ENCODE measurements around the gene PHYHIPL. TPM values are rescaled to one million over a fixed set of nuclear protein-coding genes. Genes with fewer than 3 reads are reported as not detected.

The PHYHIPL gene
- total and polyA plus RNA-seq, 11 donors = 0.03 to 0.08 TPM; not detected in 9

DNA sequence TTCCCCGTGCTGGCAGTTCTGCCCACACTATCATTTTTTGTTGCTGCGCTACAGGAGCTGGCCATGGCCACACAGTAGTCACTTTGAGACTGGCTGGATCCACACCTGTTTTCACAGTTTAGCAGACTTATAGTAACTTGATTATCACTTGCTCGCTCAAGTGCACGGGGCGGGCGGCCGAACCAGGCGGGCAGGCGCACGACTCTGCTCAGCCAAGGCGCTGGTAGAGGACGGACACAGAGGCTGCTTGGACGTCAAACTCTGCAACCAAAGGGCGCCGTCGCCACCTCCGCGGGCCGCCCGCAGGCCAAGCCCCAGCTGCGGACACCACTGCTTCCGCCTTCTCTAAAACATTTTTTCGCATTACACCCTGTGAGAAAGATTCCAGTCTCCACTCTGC lies 38.4 kb upstream of the PHYHIPL start:
- ATAC-seq (no peak), DNase-seq (peak in 1 of 5 donors; percentile 51)
- intact Hi-C loops (cut with DNase I) = no loop called here

DNA sequence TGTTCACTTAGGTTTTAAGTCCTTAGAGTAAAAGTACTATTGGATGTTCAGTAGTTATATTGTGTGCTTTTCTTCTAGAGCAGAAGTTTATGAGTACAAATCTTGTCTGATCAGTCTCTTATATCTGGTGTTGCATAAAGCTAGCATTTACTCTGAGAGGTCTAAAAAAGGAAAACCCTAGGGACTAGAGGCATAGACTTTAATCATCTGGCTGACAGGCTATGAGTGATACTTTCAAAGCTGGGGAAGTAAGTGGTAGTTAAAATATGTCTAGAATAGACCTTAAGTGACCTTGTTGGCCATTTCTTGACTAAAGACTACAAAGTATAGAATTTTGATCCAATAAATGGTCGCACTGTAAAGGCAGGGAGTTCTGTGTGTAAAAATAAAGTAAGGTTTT lies 32.9 kb upstream of the PHYHIPL start:
- no peak for ATAC-seq
- Histone ChIP-seq H3K4me3 (no peak overlapping the region), H3K36me3 (no peaks in the 10 kb centered on the region), H3K4me1 (no peaks in the 10 kb centered on the region), H3K27ac (no peak overlapping the region), H3K9me3 (peaks cover 0 to 4% (median 0%) of the 10 kb centered on the region in 12 donors), H3K27me3 (peaks cover 0 to 3% (median 0%) of the 10 kb centered on the region in 9 donors)
- DNase-seq = no peak
- intact Hi-C loops (cut with DNase I) = no loop called here
- 64 to 73% (median 70%) methylated on average over 1 of the region's 1 CpG for WGBS, 4 donors
- TF ChIP-seq, protein P1, sequence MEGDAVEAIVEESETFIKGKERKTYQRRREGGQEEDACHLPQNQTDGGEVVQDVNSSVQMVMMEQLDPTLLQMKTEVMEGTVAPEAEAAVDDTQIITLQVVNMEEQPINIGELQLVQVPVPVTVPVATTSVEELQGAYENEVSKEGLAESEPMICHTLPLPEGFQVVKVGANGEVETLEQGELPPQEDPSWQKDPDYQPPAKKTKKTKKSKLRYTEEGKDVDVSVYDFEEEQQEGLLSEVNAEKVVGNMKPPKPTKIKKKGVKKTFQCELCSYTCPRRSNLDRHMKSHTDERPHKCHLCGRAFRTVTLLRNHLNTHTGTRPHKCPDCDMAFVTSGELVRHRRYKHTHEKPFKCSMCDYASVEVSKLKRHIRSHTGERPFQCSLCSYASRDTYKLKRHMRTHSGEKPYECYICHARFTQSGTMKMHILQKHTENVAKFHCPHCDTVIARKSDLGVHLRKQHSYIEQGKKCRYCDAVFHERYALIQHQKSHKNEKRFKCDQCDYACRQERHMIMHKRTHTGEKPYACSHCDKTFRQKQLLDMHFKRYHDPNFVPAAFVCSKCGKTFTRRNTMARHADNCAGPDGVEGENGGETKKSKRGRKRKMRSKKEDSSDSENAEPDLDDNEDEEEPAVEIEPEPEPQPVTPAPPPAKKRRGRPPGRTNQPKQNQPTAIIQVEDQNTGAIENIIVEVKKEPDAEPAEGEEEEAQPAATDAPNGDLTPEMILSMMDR (IDR thresholded peaks at IDR 0.05) = no peak
- no peak for TF ChIP-seq POLR2A (IDR thresholded peaks at IDR 0.05)

More for the DNA sequence above, 38.4 kb upstream of the PHYHIPL start:
- Histone ChIP-seq H3K9me3 (no peaks in the 10 kb centered on the region), H3K4me3 (no peak overlapping the region), H3K36me3 (no peaks in the 10 kb centered on the region), H3K4me1 (peaks cover 0 to 14% (median 0%) of the 10 kb centered on the region in 12 donors), H3K27me3 (peaks cover 0 to 3% (median 0%) of the 10 kb centered on the region in 9 donors), H3K27ac (no peak overlapping the region)
- 89 to 96% (median 92%) methylated on average over 23 of the region's 23 CpGs for WGBS, 4 donors
- TF ChIP-seq, protein P1 (IDR thresholded peaks at IDR 0.05) = no peak
- no peak for TF ChIP-seq POLR2A (IDR thresholded peaks at IDR 0.05)

DNA sequence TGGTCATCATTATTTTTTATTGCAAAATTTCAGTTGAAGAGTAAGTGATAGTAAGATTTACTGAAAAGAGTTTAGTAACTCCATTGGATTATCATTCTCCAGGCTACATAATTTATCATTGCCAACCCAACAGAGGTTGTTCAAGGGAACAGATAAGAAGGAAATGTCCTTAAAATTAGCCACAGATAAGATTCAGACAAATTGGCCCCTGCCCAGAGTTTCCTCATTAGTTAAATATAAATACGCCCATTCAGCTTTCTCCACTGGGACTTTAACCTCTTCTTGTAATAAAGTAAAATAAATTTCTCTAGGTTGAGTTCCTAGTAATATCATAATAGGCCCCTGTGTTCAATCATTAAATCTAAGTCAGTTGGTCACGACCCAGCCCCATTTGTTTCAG lies 27.7 kb upstream of the PHYHIPL start:
- intact Hi-C loops (cut with DNase I) = no loop called here
- ATAC-seq (no peak), DNase-seq (no peak)
- TF ChIP-seq, protein P1 (IDR thresholded peaks at IDR 0.05) = no peak
- no peak for TF ChIP-seq POLR2A (IDR thresholded peaks at IDR 0.05)
- Histone ChIP-seq H3K4me3 (no peak overlapping the region), H3K27ac (no peak overlapping the region), H3K4me1 (no peaks in the 10 kb centered on the region), H3K36me3 (no peaks in the 10 kb centered on the region), H3K27me3 (no peaks in the 10 kb centered on the region), H3K9me3 (peaks cover 0 to 4% (median 0%) of the 10 kb centered on the region in 12 donors)
- WGBS, 4 donors = 34 to 44% (median 41%) methylated on average over 2 of the region's 2 CpGs

DNA sequence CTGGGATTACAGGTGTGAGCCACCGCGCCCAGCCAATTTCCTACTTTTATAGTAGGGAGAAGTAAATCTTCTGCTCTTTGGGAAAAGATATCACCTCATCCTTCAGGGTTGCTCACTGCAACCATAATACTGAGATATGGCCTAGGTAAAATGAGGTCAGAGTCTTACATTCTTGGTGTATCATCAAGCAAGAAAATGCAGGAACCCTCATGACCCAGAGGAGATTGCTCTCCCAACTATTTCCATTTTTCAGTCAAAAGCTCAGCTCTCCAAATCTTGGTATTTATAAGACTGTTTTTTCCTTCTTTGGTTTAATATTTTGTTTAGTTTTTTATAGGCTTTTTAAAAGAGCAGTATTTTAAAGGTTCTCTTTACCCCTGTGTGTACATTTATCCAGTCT lies 20.9 kb upstream of the PHYHIPL start:
- Histone ChIP-seq H3K4me1 (no peaks in the 10 kb centered on the region), H3K27me3 (no peaks in the 10 kb centered on the region), H3K27ac (no peak overlapping the region), H3K36me3 (no peaks in the 10 kb centered on the region), H3K4me3 (no peak overlapping the region), H3K9me3 (no peaks in the 10 kb centered on the region)
- ATAC-seq = no peak
- DNase-seq = no peak
- 94 to 100% (median 99%) methylated on average over 2 of the region's 2 CpGs for WGBS, 4 donors
- TF ChIP-seq, protein P1 (IDR thresholded peaks at IDR 0.05) = no peak
- no peak for TF ChIP-seq POLR2A (IDR thresholded peaks at IDR 0.05)
- intact Hi-C loops (cut with DNase I) = no loop called here

Measured in heart left ventricle (tissue), 16 donors.